Peyer's patch (tissue), 4 donors: ENCODE results near the gene SCARB2.

Source experiments
- POLR2A ChIP-seq, 2 donors: fragments of 450-650 bp; IDR thresholded peaks; one replicate each; pipeline ENCODE4 v1.5.1; 2017; ENCODE audit warnings: antibody characterized with exemption in 2 of 2, mild to moderate bottlenecking in 2 of 2, moderate library complexity in 2 of 2
- TF ChIP-seq, protein P1 (sequence below), 6 experiments: fragments of 450-650 bp in 4 of 6; fragments of 200-600 bp in 2 of 6; sonication (generic) in 1 of 6; IDR thresholded peaks; one replicate each; pipeline ENCODE4 v1.5.1; 2017 to 2019; ENCODE audit warnings: antibody characterized with exemption in 6 of 6, mild to moderate bottlenecking in 3 of 6, moderate library complexity in 1 of 6

GRCh38 chr4:76196376-76196775 lies 17.2 kb downstream of the SCARB2 start:
- TF ChIP-seq POLR2A (IDR thresholded peaks at IDR 0.05): no peak
- TF ChIP-seq, protein P1, sequence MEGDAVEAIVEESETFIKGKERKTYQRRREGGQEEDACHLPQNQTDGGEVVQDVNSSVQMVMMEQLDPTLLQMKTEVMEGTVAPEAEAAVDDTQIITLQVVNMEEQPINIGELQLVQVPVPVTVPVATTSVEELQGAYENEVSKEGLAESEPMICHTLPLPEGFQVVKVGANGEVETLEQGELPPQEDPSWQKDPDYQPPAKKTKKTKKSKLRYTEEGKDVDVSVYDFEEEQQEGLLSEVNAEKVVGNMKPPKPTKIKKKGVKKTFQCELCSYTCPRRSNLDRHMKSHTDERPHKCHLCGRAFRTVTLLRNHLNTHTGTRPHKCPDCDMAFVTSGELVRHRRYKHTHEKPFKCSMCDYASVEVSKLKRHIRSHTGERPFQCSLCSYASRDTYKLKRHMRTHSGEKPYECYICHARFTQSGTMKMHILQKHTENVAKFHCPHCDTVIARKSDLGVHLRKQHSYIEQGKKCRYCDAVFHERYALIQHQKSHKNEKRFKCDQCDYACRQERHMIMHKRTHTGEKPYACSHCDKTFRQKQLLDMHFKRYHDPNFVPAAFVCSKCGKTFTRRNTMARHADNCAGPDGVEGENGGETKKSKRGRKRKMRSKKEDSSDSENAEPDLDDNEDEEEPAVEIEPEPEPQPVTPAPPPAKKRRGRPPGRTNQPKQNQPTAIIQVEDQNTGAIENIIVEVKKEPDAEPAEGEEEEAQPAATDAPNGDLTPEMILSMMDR (IDR thresholded peaks at IDR 0.05): no peak
